ENCODE results near the gene LZTS2.

DNA sequence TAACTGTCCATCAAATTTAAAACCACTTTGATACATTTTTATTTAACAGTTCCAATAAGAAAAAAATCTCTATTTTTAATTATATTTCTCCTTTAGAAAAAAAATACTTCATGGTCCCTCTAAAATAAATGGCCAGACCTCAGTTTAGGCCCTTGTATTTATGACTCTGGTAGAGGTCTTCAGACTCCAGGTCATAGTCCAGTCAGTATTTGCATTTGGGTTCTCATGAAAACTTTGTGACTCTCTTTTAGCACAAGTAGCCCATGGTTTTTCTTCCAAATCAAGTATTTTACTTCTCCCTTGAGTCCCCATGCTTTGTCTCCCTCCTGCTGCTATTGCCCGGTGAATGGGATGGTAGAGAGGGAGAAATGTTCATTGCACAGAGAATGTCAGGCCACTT is 35.8 kb upstream of the LZTS2 start:
- TF ChIP-seq, protein P1, sequence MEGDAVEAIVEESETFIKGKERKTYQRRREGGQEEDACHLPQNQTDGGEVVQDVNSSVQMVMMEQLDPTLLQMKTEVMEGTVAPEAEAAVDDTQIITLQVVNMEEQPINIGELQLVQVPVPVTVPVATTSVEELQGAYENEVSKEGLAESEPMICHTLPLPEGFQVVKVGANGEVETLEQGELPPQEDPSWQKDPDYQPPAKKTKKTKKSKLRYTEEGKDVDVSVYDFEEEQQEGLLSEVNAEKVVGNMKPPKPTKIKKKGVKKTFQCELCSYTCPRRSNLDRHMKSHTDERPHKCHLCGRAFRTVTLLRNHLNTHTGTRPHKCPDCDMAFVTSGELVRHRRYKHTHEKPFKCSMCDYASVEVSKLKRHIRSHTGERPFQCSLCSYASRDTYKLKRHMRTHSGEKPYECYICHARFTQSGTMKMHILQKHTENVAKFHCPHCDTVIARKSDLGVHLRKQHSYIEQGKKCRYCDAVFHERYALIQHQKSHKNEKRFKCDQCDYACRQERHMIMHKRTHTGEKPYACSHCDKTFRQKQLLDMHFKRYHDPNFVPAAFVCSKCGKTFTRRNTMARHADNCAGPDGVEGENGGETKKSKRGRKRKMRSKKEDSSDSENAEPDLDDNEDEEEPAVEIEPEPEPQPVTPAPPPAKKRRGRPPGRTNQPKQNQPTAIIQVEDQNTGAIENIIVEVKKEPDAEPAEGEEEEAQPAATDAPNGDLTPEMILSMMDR (IDR thresholded peaks at IDR 0.05; ENCODE audit: low read depth, low read length, poor library complexity, severe bottlenecking): no peak
- TF ChIP-seq EZH2phosphoT487 (IDR thresholded peaks at IDR 0.05; ENCODE audit: borderline replicate concordance, low read length): no peak

Measured in DOHH2 (cell line).